Retina (tissue), 1 donor: ENCODE measurements around the gene RAB32.
"Not testable (repeated sequence)": the region's sequence is repeated elsewhere in the genome, so short reads cannot be mapped to it uniquely, and the experiment has no call there.

ENCODE experiments used
- DNase-seq: peaks from one replicate; pipeline ENCODE4 v3.0.0-alpha.2; 2016

The RAB32 gene

GRCh38 chr6:146543211-146543939 lies at the start of gene RAB32:
TSS of gene RAB32 (plus strand) at chr6:146543833. CDS start at chr6:146543872, 39 bp downstream.
- peak; percentile 87 for DNase-seq

GRCh38 chr6:146498309-146498708 lies 45.3 kb upstream of the RAB32 start:
- no peak for DNase-seq

GRCh38 chr6:146503096-146503495 lies 40.5 kb upstream of the RAB32 start:
- no peak for DNase-seq

- no peak for DNase-seq
These were observed 28.4 kb upstream of the RAB32 start for GRCh38 chr6:146515212-146515611.

- DNase-seq: no peak
These were observed 17.4 kb upstream of the RAB32 start for GRCh38 chr6:146526192-146526591.

- no peak for DNase-seq
These were observed 10.9 kb upstream of the RAB32 start for GRCh38 chr6:146532702-146533101.

- no peak for DNase-seq
These were observed 787 bp upstream of the RAB32 start for GRCh38 chr6:146542881-146543210.

GRCh38 chr6:146543940-146544615 lies 445 bp downstream of the RAB32 start:
- DNase-seq: peak; percentile 90

GRCh38 chr6:146544616-146545182 lies 1.1 kb downstream of the RAB32 start:
- no peak for DNase-seq

GRCh38 chr6:146545581-146545980 lies 1.9 kb downstream of the RAB32 start:
- DNase-seq: no peak

- DNase-seq: no peak
These were observed 2.9 kb downstream of the RAB32 start for GRCh38 chr6:146546443-146547043.

- no peak for DNase-seq
These were observed 4.3 kb downstream of the RAB32 start for GRCh38 chr6:146547889-146548288.

- no peak for DNase-seq
These were observed 5.3 kb downstream of the RAB32 start for GRCh38 chr6:146548898-146549374.

GRCh38 chr6:146550911-146551310 lies 7.3 kb downstream of the RAB32 start:
- no peak for DNase-seq

GRCh38 chr6:146551545-146551944 lies 7.9 kb downstream of the RAB32 start:
- DNase-seq: no peak

- DNase-seq: no peak
These were observed 9.9 kb downstream of the RAB32 start for GRCh38 chr6:146553377-146554135.

GRCh38 chr6:146560607-146561006 lies 17.0 kb downstream of the RAB32 start:
- no peak for DNase-seq

GRCh38 chr6:146566661-146567060 lies 23.0 kb downstream of the RAB32 start:
- not testable (repeated sequence) for DNase-seq

- not testable (repeated sequence) for DNase-seq
These were observed 25.0 kb downstream of the RAB32 start for GRCh38 chr6:146568619-146569018.

GRCh38 chr6:146574211-146574610 lies 30.6 kb downstream of the RAB32 start:
- DNase-seq: no peak

- no peak for DNase-seq
These were observed 34.4 kb downstream of the RAB32 start for GRCh38 chr6:146578054-146578453.

- no peak for DNase-seq
These were observed 38.3 kb downstream of the RAB32 start for GRCh38 chr6:146581968-146582367.

GRCh38 chr6:146582857-146583256 lies 39.2 kb downstream of the RAB32 start:
- no peak for DNase-seq
